ENCODE data around the gene TFB2M. TPM values are rescaled to one million over a fixed set of nuclear protein-coding genes. Genes with fewer than 3 reads are reported as not detected.

TFB2M gene
- total and polyA plus RNA-seq, 7 experiments from 2014 or later, result 9.5 to 18.2 (median 10.8) TPM

DNA sequence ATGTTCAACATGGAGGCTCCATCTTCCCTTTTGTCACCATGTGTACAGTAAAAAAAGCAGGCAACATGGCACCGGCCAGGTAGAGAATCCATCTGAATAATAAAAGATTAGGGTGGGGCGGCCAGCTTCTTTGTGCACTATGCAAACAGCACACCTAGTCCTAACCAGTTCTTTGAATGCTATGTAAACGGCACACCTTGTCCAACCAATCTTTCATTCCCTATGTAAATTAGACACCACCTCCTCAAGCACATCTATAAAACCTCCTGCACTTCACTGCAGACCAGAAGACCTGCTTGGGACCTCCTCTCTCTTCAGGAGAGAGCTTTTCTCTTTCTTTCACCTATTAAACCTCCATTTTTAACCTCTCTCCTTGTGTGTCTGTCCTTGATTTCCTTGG is 28.2 kb downstream of the TFB2M start:
- Histone ChIP-seq H3K36me3 (ENCODE audit: control insufficient read depth in 2 of 3, insufficient read depth in 3 of 3, low read length in 3 of 3) (peaks cover 4 to 22% (median 5%) of the 10 kb centered on the region in 3 experiments), H3K4me3 (ENCODE audit: low read length) (no peak overlapping the region), H3K27ac (ENCODE audit: low read depth, low read length) (no peak overlapping the region), H3K9me3 (ENCODE audit: control insufficient read depth in 2 of 3, low read length in 3 of 3) (no peaks in the 10 kb centered on the region), H3K4me1 (ENCODE audit: control insufficient read depth in 2 of 2, insufficient read depth in 2 of 2, low read length in 2 of 2) (no peaks in the 10 kb centered on the region), H3K27me3 (ENCODE audit: control insufficient read depth in 2 of 2, insufficient read depth in 2 of 2, low read length in 2 of 2) (no peaks in the 10 kb centered on the region)
- H3K4me1 Mint-ChIP-seq, result no peaks in the 10 kb centered on the region
- CTCF ChIA-PET, result no interaction called here
- H3K27me3 Mint-ChIP-seq, result peaks cover 0 to 6% (median 0%) of the 10 kb centered on the region in 5 donors
- intact Hi-C loops (cut with micrococcal nuclease), result no loop called here
- peak overlapping the region in 1 of 9 donors; percentile 20 for H3K27ac Mint-ChIP-seq
- peaks cover 0 to 4% (median 0%) of the 10 kb centered on the region in 11 donors for H3K9me3 Mint-ChIP-seq
- POLR2A ChIA-PET, result no interaction called here
- H3K4me3 Mint-ChIP-seq, result no peak overlapping the region
- ATAC-seq (no peak), DNase-seq (no peak)
- peaks cover 3 to 20% (median 10%) of the 10 kb centered on the region in 5 donors for H3K36me3 Mint-ChIP-seq

DNA sequence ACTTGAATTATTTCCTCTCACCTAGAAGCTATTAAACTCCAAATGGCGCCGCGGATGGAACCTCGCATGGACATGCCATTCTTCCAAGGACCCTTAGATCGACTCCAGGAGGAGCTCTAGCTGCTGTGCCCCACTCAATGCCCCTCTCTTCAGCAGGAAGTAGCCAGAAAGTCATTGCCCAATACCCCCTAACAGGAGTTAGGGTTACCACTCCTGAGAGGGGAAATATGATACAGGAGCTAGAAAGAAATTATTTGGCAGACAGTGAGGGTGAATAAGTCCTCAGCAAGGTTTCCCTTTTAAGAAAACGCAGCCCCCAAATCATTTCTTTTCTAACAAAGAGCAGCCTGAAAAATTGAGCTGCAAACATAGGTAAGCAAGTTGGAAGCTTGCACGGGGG is 28.6 kb downstream of the TFB2M start:
- ATAC-seq (no peak), DNase-seq (no peak)
- Histone ChIP-seq H3K27me3 (ENCODE audit: control insufficient read depth in 2 of 2, insufficient read depth in 2 of 2, low read length in 2 of 2) (no peaks in the 10 kb centered on the region), H3K27ac (ENCODE audit: low read depth, low read length) (no peak overlapping the region), H3K4me1 (ENCODE audit: control insufficient read depth in 2 of 2, insufficient read depth in 2 of 2, low read length in 2 of 2) (no peaks in the 10 kb centered on the region), H3K36me3 (ENCODE audit: control insufficient read depth in 2 of 3, insufficient read depth in 3 of 3, low read length in 3 of 3) (peaks cover 2 to 21% (median 5%) of the 10 kb centered on the region in 3 experiments), H3K4me3 (ENCODE audit: low read length) (no peak overlapping the region), H3K9me3 (ENCODE audit: control insufficient read depth in 2 of 3, low read length in 3 of 3) (no peaks in the 10 kb centered on the region)
- Mint-ChIP-seq H3K4me3 (no peak overlapping the region), H3K36me3 (peaks cover 3 to 20% (median 10%) of the 10 kb centered on the region in 5 donors), H3K9me3 (peaks cover 0 to 9% (median 0%) of the 10 kb centered on the region in 11 donors), H3K27ac (no peak overlapping the region), H3K4me1 (no peaks in the 10 kb centered on the region), H3K27me3 (peaks cover 0 to 6% (median 0%) of the 10 kb centered on the region in 5 donors)
- ChIA-PET CTCF (no interaction called here), POLR2A (no interaction called here)
- intact Hi-C loops (cut with micrococcal nuclease), result no loop called here

DNA sequence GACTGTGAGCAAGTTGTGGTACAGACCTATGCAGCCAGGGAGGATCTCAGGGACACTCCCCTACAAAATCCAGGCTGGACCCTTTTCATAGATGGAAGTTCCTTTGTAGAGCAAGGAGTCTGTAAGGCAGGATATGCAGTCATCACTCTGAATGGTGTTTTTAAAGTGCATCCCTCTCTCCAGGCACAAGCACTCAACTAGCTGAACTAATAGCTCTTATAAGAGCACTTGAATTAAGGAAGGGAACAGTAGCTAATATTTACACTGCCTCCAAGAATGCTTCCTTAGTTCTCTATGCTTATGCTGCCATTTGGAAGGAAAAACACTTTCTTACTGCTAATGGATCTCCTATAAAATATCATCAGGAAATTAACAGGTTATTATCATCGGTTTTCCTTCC is 31.9 kb downstream of the TFB2M start:
- H3K36me3 Mint-ChIP-seq, result peaks cover 1 to 10% (median 7%) of the 10 kb centered on the region in 5 donors
- ATAC-seq (no peak), DNase-seq (no peak)
- H3K9me3 Mint-ChIP-seq, result peaks cover 0 to 35% (median 9%) of the 10 kb centered on the region in 11 donors
- Histone ChIP-seq H3K27me3 (ENCODE audit: control insufficient read depth in 2 of 2, insufficient read depth in 2 of 2, low read length in 2 of 2) (no peaks in the 10 kb centered on the region), H3K9me3 (ENCODE audit: control insufficient read depth in 2 of 3, low read length in 3 of 3) (peaks cover 0 to 5% (median 0%) of the 10 kb centered on the region in 3 experiments), H3K4me3 (ENCODE audit: low read length) (no peak overlapping the region), H3K36me3 (ENCODE audit: control insufficient read depth in 2 of 3, insufficient read depth in 3 of 3, low read length in 3 of 3) (peaks cover 0 to 3% (median 0%) of the 10 kb centered on the region in 3 experiments), H3K4me1 (ENCODE audit: control insufficient read depth in 2 of 2, insufficient read depth in 2 of 2, low read length in 2 of 2) (no peaks in the 10 kb centered on the region), H3K27ac (ENCODE audit: low read depth, low read length) (no peak overlapping the region)
- peaks cover 0 to 11% (median 0%) of the 10 kb centered on the region in 5 donors for H3K27me3 Mint-ChIP-seq
- CTCF ChIA-PET, result no interaction called here
- H3K4me3 Mint-ChIP-seq, result no peak overlapping the region
- no peak overlapping the region for H3K27ac Mint-ChIP-seq
- POLR2A ChIA-PET, result no interaction called here
- intact Hi-C loops (cut with micrococcal nuclease), result no loop called here
- no peaks in the 10 kb centered on the region for H3K4me1 Mint-ChIP-seq

DNA sequence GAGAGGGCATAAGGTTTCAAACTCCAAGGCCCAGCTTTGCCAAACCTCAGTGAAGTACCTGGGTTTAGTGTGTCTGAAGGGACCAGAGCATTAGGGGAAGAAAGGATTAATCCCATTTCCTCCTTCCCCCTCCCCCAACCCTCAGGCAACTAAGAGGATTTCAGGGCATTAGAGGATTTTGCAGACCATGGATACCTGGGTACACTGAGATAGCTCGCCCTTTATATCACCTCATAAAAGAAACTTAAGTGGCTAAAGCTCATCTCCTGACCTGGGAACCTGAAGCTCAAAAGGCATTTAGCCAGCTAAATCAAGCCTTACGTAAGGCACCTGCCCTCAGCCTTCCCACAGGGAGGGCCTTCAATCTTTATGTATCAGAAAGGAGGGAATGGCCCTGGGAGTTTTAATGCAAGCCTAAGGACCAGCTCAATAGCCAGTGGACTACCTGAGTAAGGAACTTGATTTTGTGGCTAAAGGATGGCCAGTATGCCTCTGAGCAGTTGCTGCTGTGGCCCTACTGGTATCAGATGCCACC is 32.6 kb downstream of the TFB2M start:
- Histone ChIP-seq H3K9me3 (ENCODE audit: control insufficient read depth in 2 of 3, low read length in 3 of 3) (peaks cover 0 to 5% (median 0%) of the 10 kb centered on the region in 3 experiments), H3K27me3 (ENCODE audit: control insufficient read depth in 2 of 2, insufficient read depth in 2 of 2, low read length in 2 of 2) (no peaks in the 10 kb centered on the region), H3K36me3 (ENCODE audit: control insufficient read depth in 2 of 3, insufficient read depth in 3 of 3, low read length in 3 of 3) (no peaks in the 10 kb centered on the region), H3K4me1 (ENCODE audit: control insufficient read depth in 2 of 2, insufficient read depth in 2 of 2, low read length in 2 of 2) (no peaks in the 10 kb centered on the region), H3K4me3 (ENCODE audit: low read length) (no peak overlapping the region), H3K27ac (ENCODE audit: low read depth, low read length) (no peak overlapping the region)
- Mint-ChIP-seq H3K27me3 (peaks cover 0 to 11% (median 0%) of the 10 kb centered on the region in 5 donors), H3K4me1 (no peaks in the 10 kb centered on the region), H3K9me3 (peaks cover 0 to 39% (median 9%) of the 10 kb centered on the region in 11 donors), H3K4me3 (no peak overlapping the region), H3K27ac (no peak overlapping the region), H3K36me3 (peaks cover 0 to 10% (median 1%) of the 10 kb centered on the region in 5 donors)
- CTCF ChIA-PET, result no interaction called here
- DNase-seq (no peak), ATAC-seq (no peak)
- POLR2A ChIA-PET, result no interaction called here
- intact Hi-C loops (cut with micrococcal nuclease), result loop anchor here in 1 of 2 donors (2.0 kb wide), 1 partner anchor 37 kb away; no protein-coding TSS in a partner anchor

DNA sequence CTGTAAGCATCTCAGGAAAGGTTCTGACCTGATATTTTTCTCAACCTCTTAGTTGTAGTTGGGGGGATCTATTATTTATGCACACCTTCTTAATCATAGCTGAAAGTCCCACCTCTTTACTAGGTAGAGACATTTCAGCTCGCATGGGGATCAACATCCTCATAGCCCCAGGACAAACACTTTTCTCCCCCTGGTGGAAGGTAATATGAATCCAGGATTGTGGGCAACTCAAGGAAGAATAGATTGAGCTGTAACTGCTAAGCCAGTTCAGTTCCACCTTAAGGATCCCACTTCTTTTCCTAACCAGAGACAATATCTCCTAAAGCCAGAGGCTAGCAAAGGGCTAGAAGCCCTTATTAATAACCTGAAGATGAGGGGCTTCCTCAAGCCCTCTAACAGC is 33.5 kb downstream of the TFB2M start:
- Histone ChIP-seq H3K4me1 (ENCODE audit: control insufficient read depth in 2 of 2, insufficient read depth in 2 of 2, low read length in 2 of 2) (no peaks in the 10 kb centered on the region), H3K27me3 (ENCODE audit: control insufficient read depth in 2 of 2, insufficient read depth in 2 of 2, low read length in 2 of 2) (no peaks in the 10 kb centered on the region), H3K36me3 (ENCODE audit: control insufficient read depth in 2 of 3, insufficient read depth in 3 of 3, low read length in 3 of 3) (no peaks in the 10 kb centered on the region), H3K27ac (ENCODE audit: low read depth, low read length) (no peak overlapping the region), H3K9me3 (ENCODE audit: control insufficient read depth in 2 of 3, low read length in 3 of 3) (peaks cover 0 to 5% (median 0%) of the 10 kb centered on the region in 3 experiments), H3K4me3 (ENCODE audit: low read length) (no peak overlapping the region)
- no peak for ATAC-seq
- peaks cover 0 to 10% (median 1%) of the 10 kb centered on the region in 5 donors for H3K36me3 Mint-ChIP-seq
- H3K27ac Mint-ChIP-seq, result no peak overlapping the region
- intact Hi-C loops (cut with micrococcal nuclease), result loop anchor here in 1 of 2 donors (2.0 kb wide), 1 partner anchor 36 kb away; no protein-coding TSS in a partner anchor
- no peak for DNase-seq
- H3K4me3 Mint-ChIP-seq, result no peak overlapping the region
- H3K27me3 Mint-ChIP-seq, result peaks cover 0 to 11% (median 0%) of the 10 kb centered on the region in 5 donors
- peaks cover 0 to 7% (median under 1%) of the 10 kb centered on the region in 7 donors for H3K4me1 Mint-ChIP-seq
- CTCF ChIA-PET, result no interaction called here
- POLR2A ChIA-PET, result no interaction called here
- peaks cover 0 to 40% (median 10%) of the 10 kb centered on the region in 11 donors for H3K9me3 Mint-ChIP-seq

DNA sequence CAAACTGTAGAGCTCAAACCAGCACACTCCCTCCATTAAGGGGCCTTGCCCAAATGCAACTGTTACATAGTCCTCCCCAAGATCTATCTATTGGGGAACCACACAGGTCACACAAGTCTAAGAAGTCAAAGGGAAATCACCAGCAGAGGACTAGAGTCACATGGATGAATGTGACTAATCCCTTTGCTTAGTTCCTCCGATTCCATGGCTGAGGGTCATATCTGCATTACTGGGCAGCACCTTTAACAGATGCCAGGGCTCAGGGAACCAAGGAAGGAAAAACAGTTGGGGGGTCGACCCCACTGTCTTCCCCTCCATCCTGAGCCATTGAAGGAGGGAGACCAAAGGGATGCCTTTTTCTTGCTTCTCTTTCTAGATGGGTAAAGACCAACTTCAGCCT is 35.6 kb downstream of the TFB2M start:
- Mint-ChIP-seq H3K4me3 (no peak overlapping the region), H3K27me3 (peaks cover 0 to 11% (median 0%) of the 10 kb centered on the region in 5 donors)
- POLR2A ChIA-PET, result no interaction called here

More for the DNA sequence above, 35.6 kb downstream of the TFB2M start:
- Histone ChIP-seq H3K27me3 (ENCODE audit: control insufficient read depth in 2 of 2, insufficient read depth in 2 of 2, low read length in 2 of 2) (no peaks in the 10 kb centered on the region), H3K9me3 (ENCODE audit: control insufficient read depth in 2 of 3, low read length in 3 of 3) (peaks cover 0 to 5% (median 0%) of the 10 kb centered on the region in 3 experiments), H3K4me3 (ENCODE audit: low read length) (no peak overlapping the region), H3K27ac (ENCODE audit: low read depth, low read length) (no peak overlapping the region), H3K4me1 (ENCODE audit: control insufficient read depth in 2 of 2, insufficient read depth in 2 of 2, low read length in 2 of 2) (peaks cover 0 to 3% of the 10 kb centered on the region in 2 donors), H3K36me3 (ENCODE audit: control insufficient read depth in 2 of 3, insufficient read depth in 3 of 3, low read length in 3 of 3) (no peaks in the 10 kb centered on the region)
- CTCF ChIA-PET, result interaction anchor here (0.6 to 0.7 kb wide), 2 partner anchors 22 to 649 kb away, joined by 3 to 4 read pairs; no protein-coding TSS in a partner anchor
- ATAC-seq, result no peak
- Mint-ChIP-seq H3K27ac (no peak overlapping the region), H3K36me3 (peaks cover 0 to 10% (median 1%) of the 10 kb centered on the region in 5 donors), H3K4me1 (peaks cover 0 to 13% (median 6%) of the 10 kb centered on the region in 7 donors), H3K9me3 (peaks cover 0 to 40% (median 10%) of the 10 kb centered on the region in 11 donors)
- intact Hi-C loops (cut with micrococcal nuclease), result no loop called here
- no peak for DNase-seq
